ENCODE measurements around the gene DACH1.
A peak's percentile ranks its signal among the peaks of the same experiment; 100 is the strongest.

The DACH1 gene

GRCh38 chr13:71864094-71864985 lies 2.7 kb downstream of the DACH1 start (continued):
- TF ChIP-seq, protein P1, sequence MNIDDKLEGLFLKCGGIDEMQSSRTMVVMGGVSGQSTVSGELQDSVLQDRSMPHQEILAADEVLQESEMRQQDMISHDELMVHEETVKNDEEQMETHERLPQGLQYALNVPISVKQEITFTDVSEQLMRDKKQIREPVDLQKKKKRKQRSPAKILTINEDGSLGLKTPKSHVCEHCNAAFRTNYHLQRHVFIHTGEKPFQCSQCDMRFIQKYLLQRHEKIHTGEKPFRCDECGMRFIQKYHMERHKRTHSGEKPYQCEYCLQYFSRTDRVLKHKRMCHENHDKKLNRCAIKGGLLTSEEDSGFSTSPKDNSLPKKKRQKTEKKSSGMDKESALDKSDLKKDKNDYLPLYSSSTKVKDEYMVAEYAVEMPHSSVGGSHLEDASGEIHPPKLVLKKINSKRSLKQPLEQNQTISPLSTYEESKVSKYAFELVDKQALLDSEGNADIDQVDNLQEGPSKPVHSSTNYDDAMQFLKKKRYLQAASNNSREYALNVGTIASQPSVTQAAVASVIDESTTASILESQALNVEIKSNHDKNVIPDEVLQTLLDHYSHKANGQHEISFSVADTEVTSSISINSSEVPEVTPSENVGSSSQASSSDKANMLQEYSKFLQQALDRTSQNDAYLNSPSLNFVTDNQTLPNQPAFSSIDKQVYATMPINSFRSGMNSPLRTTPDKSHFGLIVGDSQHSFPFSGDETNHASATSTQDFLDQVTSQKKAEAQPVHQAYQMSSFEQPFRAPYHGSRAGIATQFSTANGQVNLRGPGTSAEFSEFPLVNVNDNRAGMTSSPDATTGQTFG (tag by site-specific recombination; IDR thresholded peaks at IDR 0.05; ENCODE audit: borderline replicate concordance): no peak
- TF ChIP-seq ZNF223 (tag by site-specific recombination; IDR thresholded peaks at IDR 0.05): no peak
- TF ChIP-seq ATF2 (tag by site-specific recombination; IDR thresholded peaks at IDR 0.05; ENCODE audit: low read depth): no peak
- TF ChIP-seq ZNF785 (tag by site-specific recombination; IDR thresholded peaks at IDR 0.05): no peak
- no peak for TF ChIP-seq ZNF350 (tag by site-specific recombination; IDR thresholded peaks at IDR 0.05)
- no peak for TF ChIP-seq ZNF114 (tag by site-specific recombination; IDR thresholded peaks at IDR 0.05)
- TF ChIP-seq ZNF416 (tag by site-specific recombination; IDR thresholded peaks at IDR 0.05): no peak
- TF ChIP-seq ZNF596 (tag by site-specific recombination; IDR thresholded peaks at IDR 0.05): no peak
- no peak for TF ChIP-seq GFI1B (tag by site-specific recombination; IDR thresholded peaks at IDR 0.05)
- TF ChIP-seq ZNF302 (tag by site-specific recombination; IDR thresholded peaks at IDR 0.05; ENCODE audit: low read depth): no peak
- TF ChIP-seq HOXD13 (CRISPR knock-in tag; IDR thresholded peaks at IDR 0.05; ENCODE audit: borderline replicate concordance): no peak

- CTCF ChIA-PET: interaction anchor here (0.6 to 1.5 kb wide), 2 partner anchors 15 to 391 kb away, joined by 3 read pairs; no protein-coding TSS in a partner anchor
- Histone ChIP-seq H3K36me3 (ENCODE audit: control insufficient read depth in 2 of 2, insufficient read depth in 1 of 2, low read length in 2 of 2) (no peaks in the 10 kb centered on the region), H3K4me3 (ENCODE audit: low read depth, low read length) (no peak overlapping the region), H3K4me1 (ENCODE audit: control insufficient read depth, insufficient read depth, low read length) (no peaks in the 10 kb centered on the region), H3K9me3 (ENCODE audit: control insufficient read depth, insufficient read depth, low read depth, low read length) (no peaks in the 10 kb centered on the region), H3K27ac (ENCODE audit: extremely low read depth, low read depth, low read length) (no peak overlapping the region)
- TF ChIP-seq SP7 (tag by site-specific recombination; IDR thresholded peaks at IDR 0.05): peak; percentile 53
- peak; percentile 81 for TF ChIP-seq PRDM6 (tag by site-specific recombination; IDR thresholded peaks at IDR 0.05)
- TF ChIP-seq ZNF426 (tag by site-specific recombination; IDR thresholded peaks at IDR 0.05): no peak
- TF ChIP-seq ZSCAN23 (tag by site-specific recombination; IDR thresholded peaks at IDR 0.05): no peak
- POLR2A ChIA-PET: no interaction called here
These were observed 3.6 kb downstream of the DACH1 start for GRCh38 chr13:71863254-71863865.

GRCh38 chr13:71862459-71862943 lies 4.5 kb downstream of the DACH1 start:
- no peaks in the 10 kb centered on the region for H3K9me3 ChIP-seq (ENCODE audit: control insufficient read depth, insufficient read depth, low read depth, low read length)
- H3K4me3 ChIP-seq (ENCODE audit: low read depth, low read length): no peak overlapping the region
- H3K36me3 ChIP-seq (ENCODE audit: control insufficient read depth in 2 of 2, insufficient read depth in 1 of 2, low read length in 2 of 2): no peaks in the 10 kb centered on the region
- no peaks in the 10 kb centered on the region for H3K4me1 ChIP-seq (ENCODE audit: control insufficient read depth, insufficient read depth, low read length)
- ChIA-PET POLR2A (no interaction called here), CTCF (interaction anchor here (0.6 kb wide), 1 partner anchor 392 kb away, joined by 3 read pairs; no protein-coding TSS in a partner anchor)
- H3K27ac ChIP-seq (ENCODE audit: extremely low read depth, low read depth, low read length): no peak overlapping the region
- TF ChIP-seq HIC1 (tag by site-specific recombination; IDR thresholded peaks at IDR 0.05): no peak
- TF ChIP-seq, protein P2, sequence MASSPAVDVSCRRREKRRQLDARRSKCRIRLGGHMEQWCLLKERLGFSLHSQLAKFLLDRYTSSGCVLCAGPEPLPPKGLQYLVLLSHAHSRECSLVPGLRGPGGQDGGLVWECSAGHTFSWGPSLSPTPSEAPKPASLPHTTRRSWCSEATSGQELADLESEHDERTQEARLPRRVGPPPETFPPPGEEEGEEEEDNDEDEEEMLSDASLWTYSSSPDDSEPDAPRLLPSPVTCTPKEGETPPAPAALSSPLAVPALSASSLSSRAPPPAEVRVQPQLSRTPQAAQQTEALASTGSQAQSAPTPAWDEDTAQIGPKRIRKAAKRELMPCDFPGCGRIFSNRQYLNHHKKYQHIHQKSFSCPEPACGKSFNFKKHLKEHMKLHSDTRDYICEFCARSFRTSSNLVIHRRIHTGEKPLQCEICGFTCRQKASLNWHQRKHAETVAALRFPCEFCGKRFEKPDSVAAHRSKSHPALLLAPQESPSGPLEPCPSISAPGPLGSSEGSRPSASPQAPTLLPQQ (tag by site-specific recombination; IDR thresholded peaks at IDR 0.05): no peak
- no peak for TF ChIP-seq EGR2 (tag by site-specific recombination; IDR thresholded peaks at IDR 0.05; ENCODE audit: low read depth)
- no peak for TF ChIP-seq ZNF404 (tag by site-specific recombination; IDR thresholded peaks at IDR 0.05)
- no peak for TF ChIP-seq WT1 (tag by site-specific recombination; IDR thresholded peaks at IDR 0.05)
- TF ChIP-seq KLF7 (tag by site-specific recombination; IDR thresholded peaks at IDR 0.05; ENCODE audit: borderline replicate concordance): no peak
- TF ChIP-seq ZNF37A (tag by site-specific recombination; IDR thresholded peaks at IDR 0.05): no peak
- TF ChIP-seq OSR2 (tag by site-specific recombination; IDR thresholded peaks at IDR 0.05): peak; percentile 36; the same call in 1 of the 2 replicates
